ENCODE measurements around the gene FUCA1.
"Not testable (repeated sequence)": the region's sequence is repeated elsewhere in the genome, so short reads cannot be mapped to it uniquely, and the experiment has no call there.

FUCA1 gene

DNA sequence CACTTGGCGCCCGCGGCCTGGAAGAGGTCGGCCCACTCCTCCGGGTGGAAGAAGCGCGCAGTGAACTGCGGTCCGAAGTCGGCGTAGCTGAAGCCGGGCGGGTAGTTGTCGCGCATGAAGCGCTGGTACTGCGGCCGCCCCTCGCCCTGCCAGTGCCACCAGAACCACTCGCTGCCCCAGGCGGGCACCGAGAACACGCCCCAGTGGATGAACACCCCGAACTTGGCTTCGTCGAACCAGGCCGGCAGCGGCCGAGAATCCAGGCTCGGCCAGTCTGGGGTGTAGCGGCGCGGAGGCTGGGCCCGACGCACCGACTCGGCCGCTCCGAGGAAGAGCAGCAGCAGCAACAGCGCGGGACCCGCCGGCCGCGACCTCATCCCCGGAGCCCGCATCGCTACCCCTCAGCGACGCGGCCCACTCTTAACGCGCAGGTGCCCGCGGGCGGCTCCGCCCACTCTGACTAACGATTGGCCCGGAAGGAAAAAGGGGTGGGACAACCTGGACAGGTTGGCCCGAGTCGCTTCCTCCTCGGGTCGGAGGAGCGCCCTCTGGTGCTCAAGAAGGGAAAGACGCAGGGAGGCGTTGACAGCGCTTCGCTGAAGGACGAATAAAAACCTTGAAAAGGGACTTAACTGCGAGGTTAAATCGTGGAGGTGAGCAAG lies at the start of gene FUCA1:
Gene FUCA1 (minus strand): TSS at position 396 of the 662 bp plus-strand sequence. CDS start 4 bp downstream, at position 392.
- DNase-seq: peak; percentile 87

DNA sequence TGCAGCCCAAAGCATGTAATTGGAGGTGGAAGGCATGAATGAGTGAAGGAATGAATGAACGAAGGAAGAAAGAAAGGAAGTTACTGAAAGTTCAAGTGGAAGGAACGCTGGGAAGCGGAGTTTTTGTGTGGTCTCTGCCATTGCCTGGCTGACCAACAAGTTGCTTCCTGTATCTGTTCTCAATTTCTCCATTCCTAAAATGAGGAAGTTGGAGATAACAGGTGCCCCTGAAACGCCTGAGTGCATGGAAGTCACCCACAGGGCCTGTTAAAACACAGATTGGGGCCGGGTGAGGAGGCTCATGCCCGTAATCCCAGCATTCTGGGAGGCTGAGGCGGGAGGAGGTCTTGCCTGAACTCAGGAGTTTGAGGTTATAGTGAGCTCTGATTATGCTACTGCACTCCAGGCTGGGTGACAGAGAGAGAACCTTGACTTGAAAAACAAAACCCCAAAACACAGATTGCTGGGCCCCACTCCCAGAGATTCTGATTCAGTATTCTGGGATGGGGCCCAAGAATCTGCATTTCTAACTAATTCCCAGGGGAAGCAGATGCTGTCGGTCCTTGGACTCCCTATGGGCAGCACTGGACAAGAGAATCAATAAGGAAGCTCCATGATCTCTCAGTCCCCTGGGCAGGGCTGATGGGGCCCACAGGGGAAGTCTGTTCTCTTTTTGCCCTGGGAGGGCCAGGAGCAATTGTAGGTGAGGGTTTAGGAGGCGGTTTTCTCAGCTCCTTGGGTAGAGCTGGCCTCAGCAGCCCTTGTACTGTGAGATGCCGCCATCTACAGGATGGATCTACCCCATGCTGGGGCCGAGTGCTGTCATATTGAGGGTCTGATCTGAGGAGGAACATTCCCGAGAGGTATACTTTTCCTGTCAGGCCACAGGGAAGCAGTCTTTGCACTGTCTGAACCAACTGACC lies 48.4 kb upstream of the FUCA1 start:
- DNase-seq: peak; percentile 65

DNA sequence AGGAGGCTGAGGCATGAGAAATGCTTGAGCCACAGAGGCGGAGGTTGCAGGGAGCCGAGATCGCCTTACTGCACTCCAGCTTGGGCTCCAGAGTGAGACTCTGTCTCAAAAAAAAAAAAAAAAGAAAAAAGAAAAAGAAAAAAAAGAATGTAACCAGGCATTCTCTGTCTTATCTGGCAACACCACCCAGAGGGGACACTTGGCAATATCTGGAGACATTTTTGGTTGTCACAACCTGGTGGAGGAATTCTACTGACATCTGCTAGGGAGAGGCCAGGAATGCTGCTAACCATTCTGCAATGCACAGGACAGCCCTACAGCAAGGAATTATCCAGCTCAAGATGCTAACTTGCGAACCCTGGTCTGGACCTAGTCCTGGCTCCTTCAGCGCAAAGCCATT lies 47.4 kb upstream of the FUCA1 start:
- DNase-seq: no peak

DNA sequence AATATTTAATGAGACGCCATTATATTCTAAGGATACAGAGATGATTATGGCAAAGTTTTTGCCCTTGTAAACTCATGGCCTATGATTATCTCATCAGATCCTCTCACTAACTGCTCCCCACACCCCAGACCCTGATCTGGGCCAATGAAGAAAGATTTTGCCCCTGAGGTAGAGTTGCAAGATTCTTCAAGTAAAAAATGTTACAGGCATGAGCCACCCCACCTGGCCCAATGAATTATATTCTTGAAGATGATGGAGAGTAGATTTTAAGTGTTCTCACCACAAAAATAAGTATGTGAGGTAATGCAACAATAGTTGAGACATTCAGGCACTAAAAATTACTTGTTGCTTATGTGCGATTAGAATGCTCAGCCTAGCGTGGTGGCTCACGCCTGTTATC lies 46.8 kb upstream of the FUCA1 start:
- no peak for DNase-seq

DNA sequence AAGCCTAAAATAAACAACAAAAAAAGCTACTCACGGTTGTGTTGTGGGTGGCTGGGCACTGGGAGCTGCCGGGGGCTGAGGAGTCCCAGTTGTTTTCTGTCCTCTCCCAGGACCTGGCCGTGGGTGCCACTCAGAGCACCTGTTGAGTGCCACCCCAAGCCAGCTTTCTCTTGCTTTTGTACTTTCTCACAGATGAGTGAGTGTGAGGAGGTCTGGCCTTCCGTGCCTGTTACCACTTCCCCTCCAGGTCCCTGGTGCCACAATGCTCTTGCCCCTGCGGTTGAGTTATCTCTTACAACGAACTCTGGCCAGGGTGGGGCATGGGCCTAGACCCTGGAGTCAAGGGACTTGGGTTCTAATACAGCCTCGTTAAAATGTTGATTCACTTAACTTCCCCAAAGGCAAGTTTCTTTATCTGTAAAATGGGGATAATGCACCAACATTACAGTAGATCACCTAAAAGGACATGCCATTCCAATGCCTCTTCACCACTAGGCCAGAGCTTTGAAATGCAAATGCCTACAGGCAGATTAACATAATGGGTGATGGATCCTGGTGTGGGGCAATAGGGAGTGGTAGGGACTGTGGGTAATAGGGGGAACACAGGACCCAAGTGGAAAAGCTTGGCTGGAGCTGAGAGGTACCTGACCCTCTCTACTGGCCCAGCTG lies 45.3 kb upstream of the FUCA1 start, which contains the start of gene CNR2:
Gene CNR2 (minus strand): TSS at position 151 of the 669 bp plus-strand sequence. CDS start 37,745 bp downstream, outside the sequence.
- DNase-seq: no peak

DNA sequence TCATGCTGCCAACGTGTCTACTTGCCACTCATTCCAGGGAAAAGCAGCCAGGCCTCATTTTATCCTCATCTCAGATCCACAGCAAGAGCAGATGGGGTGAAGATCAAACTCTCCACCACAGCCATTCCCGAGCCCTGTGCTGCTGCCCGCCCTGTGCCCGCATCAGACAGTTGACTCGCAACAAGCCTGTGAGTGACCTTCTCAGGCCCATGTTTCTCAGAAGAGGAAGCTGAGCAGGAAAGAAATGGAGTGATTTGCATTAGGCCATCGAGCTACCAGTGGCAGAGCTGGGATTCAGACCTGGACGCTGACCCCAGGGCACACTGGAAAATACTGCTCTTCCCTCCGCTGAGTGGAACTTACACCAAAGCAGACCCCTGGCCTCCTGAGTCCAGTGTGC lies 43.8 kb upstream of the FUCA1 start:
- no peak for DNase-seq

DNA sequence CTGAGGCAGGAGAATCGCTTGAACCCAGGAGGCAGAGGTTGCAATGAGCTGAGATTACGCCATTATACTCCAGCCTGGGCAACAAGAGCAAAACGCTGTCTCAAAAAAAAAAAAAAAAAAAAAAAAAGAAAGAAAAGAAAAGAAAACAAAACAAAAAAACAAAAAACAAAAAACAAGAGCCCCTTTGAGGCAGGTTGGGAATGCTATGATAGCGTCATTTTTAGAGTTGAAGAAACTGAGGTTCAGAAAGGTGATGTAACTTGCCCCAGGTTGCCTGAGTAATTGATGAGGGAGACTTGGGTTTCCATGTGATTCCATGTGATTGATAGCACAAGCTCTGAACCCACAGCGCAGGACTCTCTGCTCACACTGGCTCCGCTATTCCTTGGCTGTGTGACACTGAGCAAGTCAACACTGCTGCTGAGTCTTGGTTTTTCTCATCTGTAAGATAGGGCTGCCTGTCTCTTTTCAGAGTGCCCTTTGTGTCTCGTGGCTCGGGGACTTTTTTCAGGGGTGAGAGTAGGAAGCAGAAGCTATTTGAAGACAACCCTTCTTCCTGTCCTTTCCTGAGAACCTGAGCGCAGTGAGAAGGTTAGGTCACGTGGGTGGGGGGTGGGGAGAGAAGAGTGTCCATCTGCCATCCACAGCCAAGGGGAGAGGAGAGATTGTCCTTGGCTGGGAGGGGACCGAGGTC lies 42.6 kb upstream of the FUCA1 start:
- DNase-seq: no peak

DNA sequence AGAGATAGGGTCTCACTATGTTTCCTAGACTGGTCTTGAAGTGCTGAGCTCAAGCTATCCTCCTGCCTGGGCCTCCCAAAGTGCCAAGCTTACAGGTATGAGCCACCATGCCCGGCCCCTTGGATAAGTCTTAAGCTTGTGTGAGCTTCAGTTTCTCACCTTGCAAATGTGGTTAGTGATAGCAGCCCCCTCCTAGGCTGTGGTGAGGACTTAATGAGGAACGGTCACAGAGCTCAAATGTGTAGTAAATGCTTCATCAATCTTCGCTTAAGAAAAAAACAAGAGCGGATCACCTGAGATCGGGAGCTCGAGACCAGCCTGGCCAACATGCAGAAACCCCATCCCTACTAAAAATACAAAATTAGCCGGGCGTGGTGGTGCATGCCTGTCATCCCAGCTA lies 42.1 kb upstream of the FUCA1 start:
- no peak for DNase-seq

DNA sequence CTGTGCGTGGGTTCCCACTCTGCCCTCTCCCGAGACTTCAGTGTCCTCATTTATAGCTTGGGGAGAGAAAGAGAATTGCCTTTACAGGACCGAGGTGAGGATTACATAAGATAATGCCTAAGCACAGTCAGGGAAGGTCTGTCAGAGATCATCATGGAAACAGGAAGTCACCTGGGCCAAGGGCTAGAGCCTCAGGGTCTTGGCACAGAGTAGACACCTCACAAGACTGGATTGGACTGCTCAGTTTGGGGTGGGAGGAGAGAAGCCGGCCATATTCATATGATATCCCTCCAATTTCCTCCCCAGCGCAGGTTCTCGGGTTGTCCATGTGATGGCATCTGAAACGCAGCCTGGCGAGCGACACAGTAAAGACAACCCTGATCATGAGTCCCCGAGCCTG lies 41.3 kb upstream of the FUCA1 start:
- DNase-seq: no peak

DNA sequence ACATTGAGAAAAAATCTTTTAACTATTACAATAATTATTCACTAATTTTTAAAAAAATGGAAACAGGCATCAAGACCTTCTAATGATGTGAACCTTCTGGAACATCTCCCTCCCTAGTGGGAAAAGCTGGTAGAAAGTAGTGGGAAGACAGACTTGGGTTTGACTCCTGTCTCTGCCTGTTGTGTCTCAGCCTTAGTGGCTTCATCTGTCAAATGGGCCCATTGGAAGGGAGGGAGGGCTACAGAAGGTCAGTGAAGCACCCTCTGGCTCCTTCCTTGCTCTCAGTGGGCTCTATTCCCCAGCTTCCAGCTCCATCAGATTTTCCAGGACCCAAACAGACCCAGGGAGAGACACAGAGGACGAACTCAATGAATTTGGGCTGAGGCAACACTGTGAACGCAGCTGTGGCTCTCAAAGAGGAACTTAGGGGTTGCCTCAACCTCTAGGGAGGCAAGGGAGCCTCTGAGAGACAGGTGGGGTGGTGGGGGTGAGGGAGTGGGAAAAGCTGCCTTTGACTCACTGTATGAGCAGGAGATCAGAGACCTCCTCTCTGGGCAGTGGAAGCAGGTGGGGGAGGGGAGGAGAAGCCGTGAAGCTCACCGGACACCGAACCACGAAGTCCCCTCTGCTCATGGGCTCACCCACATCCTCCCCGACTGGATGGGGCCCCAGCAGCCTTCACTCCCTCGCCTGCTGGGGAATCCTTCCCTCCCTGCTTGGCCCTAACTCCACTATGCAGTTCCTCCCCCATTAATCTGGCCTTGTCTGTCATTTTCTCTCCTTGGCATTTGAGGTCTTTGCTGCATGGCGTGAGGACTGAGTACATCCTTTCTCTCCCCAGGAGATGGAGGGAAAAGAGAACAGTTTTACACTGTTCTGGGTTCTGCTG lies 40.6 kb upstream of the FUCA1 start:
- DNase-seq: no peak

DNA sequence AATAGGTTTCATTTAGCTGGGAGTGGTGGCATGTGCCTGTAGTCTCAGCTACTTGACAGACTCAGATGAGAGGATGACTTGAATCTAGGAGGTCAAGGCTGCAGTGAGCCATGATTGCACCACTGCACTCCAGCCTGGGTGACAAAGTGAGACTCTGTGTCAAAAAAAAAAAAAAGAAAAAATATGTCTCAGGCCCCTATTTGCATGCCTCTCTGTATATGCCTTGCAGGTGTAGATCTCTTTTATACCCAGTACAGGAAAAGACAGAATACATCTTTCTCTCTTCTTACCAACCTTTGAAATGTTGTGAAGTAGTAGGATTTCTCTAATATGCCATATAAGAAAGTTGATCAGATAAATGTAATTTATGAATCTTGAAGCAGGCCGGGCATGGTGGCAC lies 38.6 kb upstream of the FUCA1 start:
- DNase-seq: no peak

DNA sequence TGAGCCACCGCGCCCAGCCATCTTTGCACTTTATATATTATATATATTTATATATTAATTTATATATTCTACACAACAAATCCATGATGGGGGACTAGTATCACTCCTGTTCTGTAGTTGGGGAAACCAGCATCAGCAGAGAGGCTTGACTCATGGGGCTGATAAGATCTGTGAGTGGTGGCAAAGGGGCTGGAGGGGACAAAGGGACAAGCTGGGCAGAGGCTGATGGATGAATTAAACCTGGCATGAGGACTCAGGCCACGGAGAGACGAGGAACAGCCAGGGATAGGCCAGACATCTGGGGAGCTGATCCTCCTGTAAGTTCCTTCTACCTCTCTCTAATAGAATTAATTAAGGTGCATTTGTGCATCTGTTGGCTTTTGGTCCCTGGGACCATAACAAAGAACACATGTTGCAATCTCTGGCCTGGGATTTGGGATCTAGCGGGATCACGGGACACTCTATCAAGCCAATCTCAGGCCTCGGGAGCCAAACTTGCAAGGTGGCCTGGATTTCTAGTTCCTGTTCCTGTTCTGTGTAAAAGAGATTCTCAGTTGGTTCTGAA lies 37.5 kb upstream of the FUCA1 start:
- DNase-seq: no peak

DNA sequence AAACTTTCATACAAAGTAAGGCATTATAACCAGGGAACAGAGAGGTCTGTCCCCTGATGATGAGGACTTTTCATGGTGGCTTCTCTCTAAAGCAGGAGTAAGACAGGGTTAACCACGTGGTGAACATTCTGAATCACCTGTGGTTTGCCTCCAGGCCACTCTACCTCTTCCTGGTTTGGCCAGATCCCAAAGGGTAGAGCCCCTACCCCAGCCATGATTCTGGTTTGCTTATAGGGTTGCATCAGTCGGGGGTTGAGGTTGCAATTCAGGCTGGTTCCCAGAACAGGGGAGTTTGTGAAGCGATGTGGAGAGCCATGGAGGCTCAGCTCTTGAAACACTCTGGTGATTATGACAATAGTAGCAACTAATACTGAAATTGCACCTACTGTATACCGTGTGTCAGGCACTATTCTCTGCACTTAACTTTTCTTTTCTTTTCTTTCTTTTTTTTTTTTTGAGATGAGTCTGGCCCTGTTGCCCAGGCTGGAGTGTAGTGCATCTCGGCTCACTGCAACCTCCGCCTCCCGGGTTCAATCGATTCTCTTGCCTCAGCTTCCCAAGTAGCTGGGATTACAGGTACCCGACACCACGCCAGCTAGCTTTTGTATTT lies 36.8 kb upstream of the FUCA1 start:
- no peak for DNase-seq

DNA sequence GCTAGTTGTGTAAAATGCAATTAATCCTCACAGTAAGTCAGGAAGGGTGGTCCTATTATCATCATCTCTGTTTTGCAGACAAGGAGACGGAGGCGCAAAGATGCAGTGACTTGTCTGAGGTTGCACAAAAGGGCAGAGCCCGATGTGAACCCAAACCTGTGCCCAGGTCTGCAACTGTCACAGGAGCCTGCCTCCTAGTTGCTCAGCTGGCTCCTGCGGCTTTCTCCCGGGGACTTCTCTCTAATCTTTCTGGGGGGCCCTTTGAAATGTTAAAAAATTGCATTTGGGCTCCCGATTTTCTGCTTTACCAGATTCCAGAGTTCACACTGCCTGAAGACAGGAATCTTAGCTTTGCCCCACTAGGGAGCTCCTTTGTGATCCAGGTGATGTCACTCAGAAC lies 35.7 kb upstream of the FUCA1 start:
- DNase-seq: no peak

DNA sequence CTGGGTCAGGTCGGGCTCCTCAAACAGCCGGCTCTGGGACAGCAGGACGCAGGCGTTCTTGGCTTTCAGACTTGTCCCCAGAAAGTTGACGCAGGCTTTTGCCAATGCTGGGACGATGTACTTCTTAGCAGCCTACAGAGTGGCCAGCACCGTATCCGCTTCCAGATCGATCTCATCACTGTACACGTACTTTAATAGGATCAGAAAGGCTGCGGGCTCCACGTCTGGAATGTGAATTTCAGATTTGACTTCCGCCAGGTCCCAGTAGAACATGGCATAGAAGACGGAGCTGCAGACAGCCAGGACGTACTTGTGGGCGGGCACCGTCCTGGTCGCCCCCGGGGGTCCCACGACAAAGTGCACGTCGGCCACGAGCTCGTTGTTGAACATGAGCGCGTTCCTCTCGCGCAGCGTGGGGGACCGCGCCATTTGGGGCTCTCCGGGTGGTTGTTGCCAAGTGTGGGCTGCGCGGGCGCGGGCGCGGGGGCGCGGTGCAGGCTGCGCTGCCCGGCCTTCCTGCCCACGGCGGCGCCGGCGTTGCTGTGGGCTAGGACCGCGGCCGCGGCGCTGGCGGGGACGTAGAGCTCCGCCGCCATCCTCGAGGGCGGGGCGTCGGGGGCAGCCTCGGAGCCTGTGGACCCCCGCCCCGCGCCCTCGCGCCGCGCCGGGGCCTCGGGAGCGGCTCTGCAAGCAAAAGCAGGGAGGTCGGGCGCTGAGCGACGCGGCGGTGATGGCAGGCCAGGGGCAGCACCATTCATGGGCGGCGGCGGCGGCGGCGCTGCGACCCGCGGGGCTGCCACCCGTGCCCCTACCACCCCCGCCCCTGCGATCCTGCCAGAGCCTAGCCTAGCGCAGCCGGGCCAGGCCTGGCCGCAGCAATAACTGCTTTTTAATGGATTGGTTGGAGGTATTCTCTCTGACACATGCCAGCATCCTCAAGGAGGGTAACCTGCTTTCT lies 34.5 kb upstream of the FUCA1 start:
- no peak for DNase-seq

DNA sequence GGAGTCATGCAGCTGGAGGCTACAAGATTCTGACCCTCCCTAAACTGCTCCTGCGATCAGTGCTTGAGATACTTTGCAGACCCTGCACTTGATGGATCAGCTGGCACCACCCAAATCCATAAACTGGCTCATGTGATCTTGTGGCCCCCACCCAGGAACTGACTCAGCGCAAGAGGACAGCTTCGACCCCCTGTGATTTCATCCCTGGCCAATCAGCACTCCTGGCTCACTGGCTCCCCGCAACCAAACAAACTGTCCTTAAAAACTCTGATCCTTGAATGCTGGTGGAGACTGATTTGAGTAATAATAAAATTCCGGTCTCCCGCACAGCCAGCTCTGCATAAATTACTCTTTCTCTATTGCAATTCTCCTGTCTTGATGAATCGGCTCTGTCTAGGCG lies 31.9 kb upstream of the FUCA1 start:
- DNase-seq: not testable (repeated sequence)

DNA sequence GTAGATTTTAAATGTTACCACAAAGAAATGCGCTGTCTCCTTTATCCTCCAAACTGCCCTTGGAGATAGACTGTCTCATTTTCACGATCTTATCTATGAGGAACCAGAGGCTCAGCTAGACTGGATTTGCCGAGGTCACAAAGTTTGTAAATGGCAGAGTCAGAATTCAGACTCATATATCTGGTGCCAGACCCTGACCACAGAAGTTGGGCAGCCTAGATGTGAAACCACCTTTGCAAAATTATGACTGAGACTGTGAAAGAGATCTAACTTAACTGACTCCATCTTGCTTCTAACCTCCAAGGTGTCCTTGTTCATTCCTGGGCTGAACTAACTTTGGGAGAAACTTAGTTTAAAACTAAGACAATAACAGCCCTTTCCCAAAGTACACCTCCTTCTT lies 31.0 kb upstream of the FUCA1 start:
- DNase-seq: no peak

DNA sequence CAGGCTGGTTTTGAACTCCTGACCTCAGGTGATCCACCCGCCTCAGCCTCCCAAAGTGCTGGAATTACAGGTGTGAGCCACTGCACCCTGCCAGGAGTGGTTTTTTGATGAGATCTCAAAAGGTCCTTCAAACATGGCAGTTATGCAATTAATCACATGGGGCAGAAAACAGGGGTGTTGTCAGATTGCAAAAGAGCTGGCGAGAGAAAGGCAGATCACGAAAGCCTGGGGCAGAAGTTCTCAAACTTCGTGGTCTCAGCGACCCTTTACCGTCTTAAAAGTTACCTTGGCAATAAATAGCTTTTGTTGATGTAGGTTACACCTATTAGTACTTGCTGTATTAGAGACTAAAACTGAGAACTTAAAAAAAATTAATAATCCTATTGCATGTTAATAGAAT lies 29.0 kb upstream of the FUCA1 start:
- DNase-seq: no peak

DNA sequence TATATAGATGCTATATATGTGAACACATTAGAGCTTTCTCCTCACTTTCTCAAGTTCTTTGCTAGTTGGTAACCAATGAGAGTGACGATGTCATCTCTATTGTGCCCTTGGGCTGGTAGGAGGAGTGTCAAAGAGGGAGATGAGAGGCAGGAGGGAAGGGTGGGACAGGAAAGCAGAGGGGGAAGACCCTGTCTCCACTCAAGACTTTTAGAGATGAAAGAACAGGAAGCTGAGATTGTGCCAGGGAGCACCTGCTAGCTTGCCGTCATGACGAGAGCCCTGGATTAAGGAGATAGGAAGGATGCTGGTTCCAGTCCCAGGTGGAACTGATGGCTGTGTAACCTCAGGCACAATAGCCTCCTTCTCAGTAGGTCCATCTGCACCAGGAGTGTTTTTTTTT lies 28.4 kb upstream of the FUCA1 start:
- no peak for DNase-seq

DNA sequence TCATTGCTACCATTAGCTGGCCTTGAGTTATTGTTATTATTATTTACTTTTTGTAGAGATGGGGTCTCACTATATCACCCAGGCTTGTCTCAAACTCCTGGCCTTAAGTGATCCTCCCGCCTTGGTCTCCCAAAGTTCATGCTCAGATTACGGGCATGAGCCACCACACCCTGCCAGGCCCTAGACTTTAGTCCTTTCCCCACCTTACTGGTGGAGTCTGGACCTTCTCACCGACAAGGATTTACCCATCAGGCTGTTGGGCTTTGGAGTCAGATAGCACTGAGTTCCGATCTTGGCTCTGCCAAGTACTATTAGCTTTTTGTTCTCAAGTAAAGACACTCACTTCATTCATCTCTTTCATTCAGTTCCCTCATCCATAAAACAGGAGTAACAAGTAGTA lies 27.9 kb upstream of the FUCA1 start:
- DNase-seq: no peak

Data from SHP77 treated with DMSO at 0.1 percent for 48 hours (cell line).